ENCODE data around the gene SMIM1.

- TF ChIP-seq POLR2A (IDR thresholded peaks at IDR 0.05; ENCODE audit: low read length) (no peak), GATA1 (IDR thresholded peaks at IDR 0.05; ENCODE audit: low read depth, low read length) (no peak)
Measured at GRCh38 chr1:3779265-3779911, 6.8 kb downstream of the SMIM1 start.
